ENCODE measurements around the gene UTRN.

The UTRN gene

GRCh38 chr6:144314562-144314961 is 29.4 kb downstream of the UTRN start:
- DNase-seq: no peak

DNA sequence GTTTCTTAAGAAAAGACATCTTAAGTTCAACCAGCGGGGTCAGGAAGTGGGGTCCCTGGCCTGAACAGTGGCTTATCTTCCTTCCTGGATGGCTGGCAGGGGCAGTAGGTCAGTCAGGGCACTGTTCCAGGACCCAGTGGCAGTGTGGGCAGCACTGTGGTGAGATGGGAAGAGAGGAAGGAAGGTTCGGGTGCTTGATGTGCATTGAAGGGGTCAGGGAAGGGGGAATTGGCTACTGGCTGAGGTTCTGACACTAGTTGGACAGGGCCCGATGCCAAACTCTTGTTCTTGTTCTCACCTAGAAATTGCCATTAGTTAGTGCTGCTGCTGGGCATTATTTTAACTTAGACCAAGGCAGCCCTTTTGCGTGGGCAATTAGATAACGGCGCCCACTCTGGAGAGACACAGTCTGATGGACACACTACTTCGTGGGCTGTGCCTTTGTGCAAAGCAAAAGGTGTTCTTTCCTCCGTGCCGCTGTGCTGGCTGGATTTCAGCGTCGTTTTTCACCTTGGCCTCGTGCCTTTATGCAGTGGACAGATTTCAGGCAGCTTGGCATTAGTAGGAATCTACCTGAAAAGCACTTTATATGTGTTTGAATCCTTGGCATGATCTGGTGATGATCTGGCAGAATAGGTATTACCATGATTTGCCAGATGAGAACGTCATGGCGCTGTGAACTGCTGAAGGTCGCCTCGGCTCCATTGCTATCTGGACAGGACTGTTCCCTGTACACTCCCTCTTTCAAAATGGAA is 30.3 kb downstream of the UTRN start:
- DNase-seq: no peak

GRCh38 chr6:144315981-144316861 is 31.1 kb downstream of the UTRN start:
- no peak for DNase-seq

- no peak for DNase-seq
These were observed 31.7 kb downstream of the UTRN start for GRCh38 chr6:144316862-144317195.

DNA sequence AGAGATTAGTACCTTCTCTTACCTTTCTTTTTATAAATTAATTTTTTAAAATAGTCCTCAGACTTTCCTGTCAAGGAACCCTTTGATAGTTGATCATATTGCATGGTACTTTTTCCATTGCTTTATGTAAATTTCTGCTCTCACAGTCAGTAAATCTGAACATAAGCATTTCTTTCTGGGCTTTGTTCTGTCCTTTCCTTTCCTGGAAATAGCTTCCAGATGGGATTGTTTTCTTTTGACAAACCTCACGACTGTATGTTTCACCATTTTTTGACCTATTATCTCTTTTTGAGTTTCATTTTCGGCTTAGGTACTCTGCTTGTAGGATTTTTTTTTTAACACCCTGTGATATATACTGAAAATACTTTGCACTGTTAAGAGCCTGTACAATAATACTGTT is 32.6 kb downstream of the UTRN start:
- DNase-seq: no peak

- DNase-seq: no peak
These were observed 34.1 kb downstream of the UTRN start for GRCh38 chr6:144319211-144319610.

GRCh38 chr6:144320741-144321140 is 35.6 kb downstream of the UTRN start:
- no peak for DNase-seq

DNA sequence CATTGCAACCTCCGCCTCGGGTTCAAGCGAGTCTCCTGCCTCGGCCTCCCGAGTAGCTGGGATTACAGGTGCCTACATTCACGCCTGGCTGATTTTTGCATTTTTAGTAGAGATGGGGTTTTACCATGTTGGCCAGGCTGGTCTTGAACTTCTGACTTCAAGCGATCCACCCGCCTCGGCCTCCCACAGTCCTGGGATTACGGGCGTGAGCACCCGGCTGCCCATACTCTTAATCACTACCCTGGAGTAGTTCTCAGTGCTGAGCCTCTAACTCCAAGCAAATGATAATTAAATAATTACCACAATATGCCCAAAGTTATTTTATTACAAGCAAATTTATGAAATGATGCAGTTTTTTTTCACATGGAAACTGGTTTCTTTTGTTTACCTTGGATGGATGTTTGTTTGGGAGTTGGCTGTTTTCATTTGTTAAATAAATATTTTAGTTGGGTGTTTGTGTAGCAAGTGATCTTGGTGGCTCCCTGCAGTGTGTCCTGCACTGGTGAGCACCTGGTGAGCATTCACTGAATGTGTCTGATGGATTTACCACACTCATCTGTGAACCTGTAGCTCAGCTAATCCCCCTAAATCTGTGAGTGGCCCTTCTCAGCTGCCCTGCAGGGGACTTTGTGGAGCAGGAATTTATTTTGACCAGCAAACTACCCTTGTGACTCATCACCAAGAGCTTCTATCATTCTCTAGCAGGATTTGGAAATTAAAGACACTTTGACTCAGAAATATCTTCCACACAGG is 36.9 kb downstream of the UTRN start:
- no peak for DNase-seq

DNA sequence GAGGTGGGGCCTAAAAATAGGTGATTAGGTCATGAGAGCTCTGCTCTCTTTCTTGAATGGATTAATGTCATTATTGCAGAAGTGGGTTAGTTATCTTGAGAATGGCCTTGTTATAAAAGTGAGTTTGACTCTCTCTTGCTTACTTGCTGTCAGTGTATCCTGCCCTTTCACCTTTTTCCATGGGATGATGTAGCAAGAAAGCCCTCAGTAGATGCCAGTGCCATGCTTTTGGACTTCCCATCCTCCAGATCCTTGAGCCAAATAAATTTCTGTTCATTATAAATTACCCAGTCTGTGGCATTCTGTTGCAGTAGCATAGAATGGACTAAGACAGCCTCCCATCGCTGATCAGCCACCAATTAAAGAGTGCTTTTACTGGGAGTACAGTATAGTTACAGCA is 40.1 kb downstream of the UTRN start:
- DNase-seq: no peak

- no peak for DNase-seq
These were observed 41.3 kb downstream of the UTRN start for GRCh38 chr6:144326393-144326792.

DNA sequence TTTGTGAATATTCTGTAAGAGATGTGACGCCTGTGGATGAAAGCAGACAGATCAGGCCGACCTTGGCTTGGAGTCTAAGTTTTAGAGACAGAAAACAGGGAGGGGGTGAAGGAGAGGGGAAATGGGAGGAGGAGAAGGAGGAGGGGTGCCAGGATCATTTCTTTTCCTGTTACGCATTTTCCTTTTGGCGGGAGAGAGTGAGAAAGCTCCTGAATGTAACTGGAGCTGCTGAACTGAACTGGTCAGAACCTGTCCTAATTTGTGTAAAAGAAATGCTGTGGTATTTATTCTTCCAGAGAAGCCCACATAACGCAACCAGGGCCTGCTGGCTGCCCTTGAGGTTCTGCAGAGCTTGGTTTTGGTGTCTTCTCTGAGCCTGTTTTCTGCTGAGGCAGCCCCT is 41.9 kb downstream of the UTRN start:
- DNase-seq: no peak

- DNase-seq: no peak
These were observed 45.2 kb downstream of the UTRN start for GRCh38 chr6:144330017-144330987.

DNA sequence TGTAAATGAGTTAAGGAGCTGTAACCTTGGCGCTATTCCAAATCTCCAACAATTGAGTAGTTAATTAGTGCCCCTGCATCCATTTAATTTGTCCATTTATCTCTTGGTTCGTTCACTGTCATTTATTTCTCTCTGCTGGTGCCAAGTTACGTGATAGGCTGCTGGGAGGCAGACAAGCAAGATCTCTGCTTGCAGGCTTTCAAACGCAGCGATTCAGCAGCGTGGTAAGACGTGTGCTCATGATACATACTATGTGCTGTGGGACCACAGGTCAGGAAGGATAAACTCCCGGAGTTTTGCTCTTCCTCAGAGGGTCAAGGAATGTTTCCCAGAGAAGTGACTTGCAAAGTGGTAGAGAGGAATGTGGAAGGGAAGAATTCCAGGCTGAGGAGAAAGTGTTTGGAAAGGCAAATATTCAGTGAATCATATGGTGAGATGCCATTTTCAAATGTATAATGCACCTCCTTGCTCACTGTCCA is 46.4 kb downstream of the UTRN start:
- DNase-seq: no peak

DNA sequence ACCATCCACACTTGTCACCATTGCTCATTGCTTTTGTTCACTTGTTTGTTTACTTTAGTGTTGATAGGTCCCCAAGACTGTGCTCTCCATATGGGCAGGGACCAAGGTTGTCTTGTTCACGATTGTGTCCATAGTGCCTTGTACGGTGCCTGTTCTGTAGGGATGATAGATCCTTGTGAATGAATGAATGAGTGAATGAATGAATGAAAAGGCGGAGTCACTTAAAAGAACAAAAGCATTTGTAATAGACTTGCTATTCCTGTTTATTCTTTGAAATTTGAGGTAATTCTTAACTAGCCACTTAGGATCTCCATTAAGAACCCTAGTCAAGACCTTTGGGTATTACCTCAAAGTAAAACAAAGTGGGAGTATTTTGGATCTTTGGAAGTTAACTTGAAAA is 47.0 kb downstream of the UTRN start:
- DNase-seq: no peak

- peak in 1 of 2 donors; percentile 48 for DNase-seq
These were observed 49.1 kb downstream of the UTRN start for GRCh38 chr6:144334150-144334708.

All from stimulated activated CD4-positive, alpha-beta T cell treated with anti-CD3 and anti-CD28 coated beads, Interleukin-2, amount 100 ng/mL, for 48 hours (primary cell).